HEK293T (cell line): Measurements from ENCODE around the gene RASSF8.

ENCODE experiments used
- ARNT ChIP-seq: fragments of 450-650 bp; IDR thresholded peaks from 2 replicates; pipeline ENCODE4 v1.6.1; 2017; ENCODE audit warnings: mild to moderate bottlenecking
- BHLHE40 ChIP-seq: fragments of 450-650 bp; IDR thresholded peaks from 2 replicates; pipeline ENCODE4 v1.6.1; 2016; ENCODE audit warnings: mild to moderate bottlenecking, moderate library complexity, borderline replicate concordance
- FOXK2 ChIP-seq: fragments of 450-650 bp; IDR thresholded peaks from 2 replicates; pipeline ENCODE4 v1.6.1; 2016; ENCODE audit warnings: mild to moderate bottlenecking
- FOXM1 ChIP-seq: fragments of 450-650 bp; IDR thresholded peaks from 2 replicates; pipeline ENCODE4 v1.6.1; 2017; ENCODE audit warnings: mild to moderate bottlenecking, borderline replicate concordance
- HDGF ChIP-seq: fragments of 450-650 bp; IDR thresholded peaks from 2 replicates; pipeline ENCODE4 v1.6.1; 2017; ENCODE audit warnings: antibody characterized with exemption, borderline replicate concordance
- L3MBTL2 ChIP-seq: fragments of 450-650 bp; conservative IDR thresholded peaks from 2 replicates; pipeline ENCODE4 v1.6.1; 2016; ENCODE audit warnings: mild to moderate bottlenecking
- LEF1 ChIP-seq: fragments of 450-650 bp; IDR thresholded peaks from 2 replicates; pipeline ENCODE4 v1.6.1; 2017; ENCODE audit warnings: mild to moderate bottlenecking, borderline replicate concordance
- PKNOX1 ChIP-seq: fragments of 450-650 bp; IDR thresholded peaks from 2 replicates; pipeline ENCODE4 v1.6.1; 2016
- SP1 ChIP-seq: fragments of 450-650 bp; IDR thresholded peaks from 2 replicates; pipeline ENCODE4 v1.6.1; 2017
- TARDBP ChIP-seq: fragments of 450-650 bp; IDR thresholded peaks from 2 replicates; pipeline ENCODE4 v1.6.1; 2016
- ZNF384 ChIP-seq: fragments of 450-650 bp; IDR thresholded peaks from 2 replicates; pipeline ENCODE4 v1.6.1; 2016

- TF ChIP-seq TARDBP (no peak), L3MBTL2 (no peak), FOXK2 (no peak), LEF1 (no peak), ZNF384 (no peak), PKNOX1 (no peak), FOXM1 (no peak), SP1 (no peak), HDGF (no peak), BHLHE40 (no peak), ARNT (no peak)
These were observed 169.7 kb downstream of the RASSF8 start for GRCh38 chr12:26128168-26128567.
